ENCODE results near the gene SLC9A5.

GRCh38 chr16:67248073-67248400, 742 bp upstream of the SLC9A5 start:
- TF ChIP-seq MAX (IDR thresholded peaks at IDR 0.05) (no peak), REST (IDR thresholded peaks at IDR 0.05) (no peak), GABPA (IDR thresholded peaks at IDR 0.05 in 1 of 2, conservative IDR thresholded peaks at IDR 0.05 in 1 of 2) (no peak), FOXA1 (IDR thresholded peaks at IDR 0.05) (no peak), ATF3 (IDR thresholded peaks at IDR 0.05) (no peak), SP1 (IDR thresholded peaks at IDR 0.05) (no peak), EGR1 (IDR thresholded peaks at IDR 0.05; ENCODE audit: low read depth in 2 of 2) (no peak), TAF1 (conservative IDR thresholded peaks at IDR 0.05) (no peak)
- TF ChIP-seq, protein P1, sequence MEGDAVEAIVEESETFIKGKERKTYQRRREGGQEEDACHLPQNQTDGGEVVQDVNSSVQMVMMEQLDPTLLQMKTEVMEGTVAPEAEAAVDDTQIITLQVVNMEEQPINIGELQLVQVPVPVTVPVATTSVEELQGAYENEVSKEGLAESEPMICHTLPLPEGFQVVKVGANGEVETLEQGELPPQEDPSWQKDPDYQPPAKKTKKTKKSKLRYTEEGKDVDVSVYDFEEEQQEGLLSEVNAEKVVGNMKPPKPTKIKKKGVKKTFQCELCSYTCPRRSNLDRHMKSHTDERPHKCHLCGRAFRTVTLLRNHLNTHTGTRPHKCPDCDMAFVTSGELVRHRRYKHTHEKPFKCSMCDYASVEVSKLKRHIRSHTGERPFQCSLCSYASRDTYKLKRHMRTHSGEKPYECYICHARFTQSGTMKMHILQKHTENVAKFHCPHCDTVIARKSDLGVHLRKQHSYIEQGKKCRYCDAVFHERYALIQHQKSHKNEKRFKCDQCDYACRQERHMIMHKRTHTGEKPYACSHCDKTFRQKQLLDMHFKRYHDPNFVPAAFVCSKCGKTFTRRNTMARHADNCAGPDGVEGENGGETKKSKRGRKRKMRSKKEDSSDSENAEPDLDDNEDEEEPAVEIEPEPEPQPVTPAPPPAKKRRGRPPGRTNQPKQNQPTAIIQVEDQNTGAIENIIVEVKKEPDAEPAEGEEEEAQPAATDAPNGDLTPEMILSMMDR (IDR thresholded peaks at IDR 0.05; ENCODE audit: low read depth, low read length, missing input control): no peak
